ENCODE data around the gene FCRLB. TPM values are rescaled to one million over a fixed set of nuclear protein-coding genes. Genes with fewer than 3 reads are reported as not detected.

FCRLB gene
- total and polyA plus RNA-seq, 9 of the 15 experiments (the other 6 are each of a cell fraction or from before 2014, with no cell fraction given) = 0.20 to 4.6 (median 1.3) TPM

GRCh38 chr1:161710560-161710959 is 10.8 kb upstream of the FCRLB start (continued):
- TF ChIP-seq, protein P1, sequence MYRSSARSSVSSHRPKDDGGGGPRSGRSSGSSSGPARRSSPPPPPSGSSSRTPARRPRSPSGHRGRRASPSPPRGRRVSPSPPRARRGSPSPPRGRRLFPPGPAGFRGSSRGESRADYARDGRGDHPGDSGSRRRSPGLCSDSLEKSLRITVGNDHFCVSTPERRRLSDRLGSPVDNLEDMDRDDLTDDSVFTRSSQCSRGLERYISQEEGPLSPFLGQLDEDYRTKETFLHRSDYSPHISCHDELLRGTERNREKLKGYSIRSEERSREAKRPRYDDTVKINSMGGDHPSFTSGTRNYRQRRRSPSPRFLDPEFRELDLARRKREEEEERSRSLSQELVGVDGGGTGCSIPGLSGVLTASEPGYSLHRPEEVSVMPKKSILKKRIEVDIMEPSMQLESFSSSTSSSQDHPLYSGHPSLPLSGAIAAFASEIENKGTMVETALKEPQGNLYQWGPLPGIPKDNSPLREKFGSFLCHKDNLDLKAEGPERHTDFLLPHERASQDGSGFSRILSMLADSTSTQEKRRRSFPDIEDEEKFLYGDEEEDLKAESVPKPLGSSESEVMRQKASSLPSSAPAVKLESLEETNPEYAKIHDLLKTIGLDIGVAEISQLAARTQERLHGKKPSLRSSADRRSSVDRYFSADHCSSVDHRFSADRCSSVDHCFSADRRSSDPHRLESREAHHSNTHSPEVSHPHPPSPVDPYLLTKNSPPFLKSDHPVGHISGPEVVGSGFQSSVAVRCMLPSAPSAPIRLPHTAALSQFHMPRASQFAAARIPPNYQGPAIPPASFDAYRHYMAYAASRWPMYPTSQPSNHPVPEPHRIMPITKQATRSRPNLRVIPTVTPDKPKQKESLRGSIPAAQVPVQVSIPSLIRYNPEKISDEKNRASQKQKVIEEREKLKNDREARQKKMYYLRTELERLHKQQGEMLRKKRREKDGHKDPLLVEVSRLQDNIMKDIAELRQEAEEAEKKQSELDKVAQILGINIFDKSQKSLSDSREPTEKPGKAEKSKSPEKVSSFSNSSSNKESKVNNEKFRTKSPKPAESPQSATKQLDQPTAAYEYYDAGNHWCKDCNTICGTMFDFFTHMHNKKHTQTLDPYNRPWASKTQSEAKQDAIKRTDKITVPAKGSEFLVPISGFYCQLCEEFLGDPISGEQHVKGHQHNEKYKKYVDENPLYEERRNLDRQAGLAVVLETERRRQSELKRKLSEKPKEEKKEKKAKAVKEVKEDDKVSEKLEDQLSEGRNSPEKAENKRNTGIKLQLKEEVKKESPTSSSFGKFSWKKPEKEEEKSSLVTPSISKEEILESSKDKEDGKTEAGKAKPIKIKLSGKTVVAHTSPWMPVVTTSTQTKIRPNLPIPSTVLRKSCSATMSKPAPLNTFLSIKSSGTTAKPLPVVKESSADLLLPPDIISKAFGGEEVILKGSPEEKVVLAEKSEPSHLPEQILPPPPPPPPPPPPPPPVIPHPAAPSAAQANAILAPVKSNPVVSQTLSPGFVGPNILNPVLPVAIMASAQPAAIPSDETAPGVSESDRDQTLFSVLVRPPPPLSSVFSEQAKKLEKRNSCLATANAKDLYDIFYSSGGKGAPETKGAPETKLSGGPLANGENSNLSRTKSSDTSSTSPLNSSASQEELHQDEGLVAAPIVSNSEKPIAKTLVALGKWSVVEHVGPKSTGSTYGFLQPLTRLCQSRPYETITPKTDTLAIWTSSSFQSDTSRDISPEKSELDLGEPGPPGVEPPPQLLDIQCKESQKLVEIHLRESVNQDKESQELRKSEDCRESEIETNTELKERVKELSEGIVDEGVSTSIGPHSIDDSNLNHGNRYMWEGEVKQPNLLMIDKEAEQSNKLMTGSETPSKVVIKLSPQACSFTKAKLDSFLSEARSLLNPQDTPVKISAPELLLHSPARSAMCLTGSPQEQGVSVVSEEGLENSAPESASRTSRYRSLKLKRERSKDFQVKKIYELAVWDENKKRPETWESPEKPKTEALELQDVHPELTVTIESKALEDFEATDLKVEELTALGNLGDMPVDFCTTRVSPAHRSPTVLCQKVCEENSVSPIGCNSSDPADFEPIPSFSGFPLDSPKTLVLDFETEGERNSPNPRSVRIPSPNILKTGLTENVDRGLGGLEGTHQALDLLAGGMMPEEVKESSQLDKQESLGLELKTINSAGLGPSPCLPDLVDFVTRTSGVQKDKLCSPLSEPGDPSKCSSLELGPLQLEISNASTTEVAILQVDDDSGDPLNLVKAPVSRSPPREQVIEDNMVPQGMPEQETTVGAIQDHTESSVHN (IDR thresholded peaks at IDR 0.05; ENCODE audit: borderline replicate concordance in 1 of 2, low read depth in 1 of 2) = no peak
- TF ChIP-seq NFIX (CRISPR knock-in tag; IDR thresholded peaks at IDR 0.05; ENCODE audit: low read depth) (no peak), SREBF2 (CRISPR knock-in tag; IDR thresholded peaks at IDR 0.05) (no peak), PCBP2 (IDR thresholded peaks at IDR 0.05; ENCODE audit: low read depth, low read length, poor library complexity, severe bottlenecking) (no peak), SMAD1 (IDR thresholded peaks at IDR 0.05; ENCODE audit: low read depth, low read length, partially characterized antibody) (no peak), NFRKB (IDR thresholded peaks at IDR 0.05; ENCODE audit: low read depth) (0 out of 2 replicates have a peak, but pooled peaks have one; percentile 44), MTA1 (IDR thresholded peaks at IDR 0.05; ENCODE audit: borderline replicate concordance) (no peak), FOXK2 (conservative IDR thresholded peaks at IDR 0.05 in 1 of 2, IDR thresholded peaks at IDR 0.05 in 1 of 2; ENCODE audit: low read depth in 2 of 2) (no peak), SIN3B (IDR thresholded peaks at IDR 0.05; ENCODE audit: low read depth) (no peak), HDAC2 (IDR thresholded peaks at IDR 0.05) (no peak), ZNF24 (IDR thresholded peaks at IDR 0.05) (no peak), MECOM (CRISPR knock-in tag; IDR thresholded peaks at IDR 0.05) (peak; percentile 68; the same call in 1 of the 2 replicates), ZNF134 (CRISPR knock-in tag; conservative IDR thresholded peaks at IDR 0.05) (no peak), HCFC1 (IDR thresholded peaks at IDR 0.05; ENCODE audit: low read depth, low read length) (no peak), ZNF41 (CRISPR knock-in tag; conservative IDR thresholded peaks at IDR 0.05) (no peak), CXXC5 (CRISPR knock-in tag; IDR thresholded peaks at IDR 0.05) (peak; percentile 63), KLF6 (CRISPR knock-in tag; IDR thresholded peaks at IDR 0.05; ENCODE audit: borderline replicate concordance) (peak; percentile 62; the same call in 1 of the 2 replicates)
- TF ChIP-seq, protein P2, sequence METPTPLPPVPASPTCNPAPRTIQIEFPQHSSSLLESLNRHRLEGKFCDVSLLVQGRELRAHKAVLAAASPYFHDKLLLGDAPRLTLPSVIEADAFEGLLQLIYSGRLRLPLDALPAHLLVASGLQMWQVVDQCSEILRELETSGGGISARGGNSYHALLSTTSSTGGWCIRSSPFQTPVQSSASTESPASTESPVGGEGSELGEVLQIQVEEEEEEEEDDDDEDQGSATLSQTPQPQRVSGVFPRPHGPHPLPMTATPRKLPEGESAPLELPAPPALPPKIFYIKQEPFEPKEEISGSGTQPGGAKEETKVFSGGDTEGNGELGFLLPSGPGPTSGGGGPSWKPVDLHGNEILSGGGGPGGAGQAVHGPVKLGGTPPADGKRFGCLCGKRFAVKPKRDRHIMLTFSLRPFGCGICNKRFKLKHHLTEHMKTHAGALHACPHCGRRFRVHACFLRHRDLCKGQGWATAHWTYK (CRISPR knock-in tag; IDR thresholded peaks at IDR 0.05) = no peak
- TF ChIP-seq, protein P3, sequence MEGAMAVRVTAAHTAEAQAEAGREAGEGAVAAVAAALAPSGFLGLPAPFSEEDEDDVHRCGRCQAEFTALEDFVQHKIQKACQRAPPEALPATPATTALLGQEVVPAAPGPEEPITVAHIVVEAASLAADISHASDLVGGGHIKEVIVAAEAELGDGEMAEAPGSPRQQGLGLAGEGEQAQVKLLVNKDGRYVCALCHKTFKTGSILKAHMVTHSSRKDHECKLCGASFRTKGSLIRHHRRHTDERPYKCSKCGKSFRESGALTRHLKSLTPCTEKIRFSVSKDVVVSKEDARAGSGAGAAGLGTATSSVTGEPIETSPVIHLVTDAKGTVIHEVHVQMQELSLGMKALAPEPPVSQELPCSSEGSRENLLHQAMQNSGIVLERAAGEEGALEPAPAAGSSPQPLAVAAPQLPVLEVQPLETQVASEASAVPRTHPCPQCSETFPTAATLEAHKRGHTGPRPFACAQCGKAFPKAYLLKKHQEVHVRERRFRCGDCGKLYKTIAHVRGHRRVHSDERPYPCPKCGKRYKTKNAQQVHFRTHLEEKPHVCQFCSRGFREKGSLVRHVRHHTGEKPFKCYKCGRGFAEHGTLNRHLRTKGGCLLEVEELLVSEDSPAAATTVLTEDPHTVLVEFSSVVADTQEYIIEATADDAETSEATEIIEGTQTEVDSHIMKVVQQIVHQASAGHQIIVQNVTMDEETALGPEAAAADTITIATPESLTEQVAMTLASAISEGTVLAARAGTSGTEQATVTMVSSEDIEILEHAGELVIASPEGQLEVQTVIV (CRISPR knock-in tag; IDR thresholded peaks at IDR 0.05; ENCODE audit: borderline replicate concordance) = no peak

All from K562 (cell line).